Measurements from ENCODE around the gene PINLYP.
A peak's percentile ranks its signal among the peaks of the same experiment; 100 is the strongest.
"Not testable (repeated sequence)": the region's sequence is repeated elsewhere in the genome, so short reads cannot be mapped to it uniquely, and the experiment has no call there.

PINLYP gene

DNA sequence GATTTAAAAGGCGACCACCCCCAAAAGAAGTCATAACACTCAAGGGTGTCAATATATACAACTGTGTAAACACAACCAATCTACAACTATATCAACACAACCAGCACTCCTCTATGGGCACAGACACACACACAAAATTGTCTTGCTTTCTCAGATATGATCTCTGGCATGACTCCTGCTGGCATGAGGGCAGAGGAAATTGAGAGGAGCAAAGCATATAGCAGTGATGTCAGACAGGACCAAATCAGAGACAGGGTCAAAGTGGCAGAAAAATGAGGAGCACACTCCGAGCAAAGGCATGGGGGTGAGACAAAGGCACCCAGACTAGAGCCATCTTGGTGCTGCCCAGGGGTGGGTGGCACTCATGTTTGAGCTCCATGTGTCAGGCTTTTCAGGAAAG lies 10.7 kb downstream of the PINLYP start:
- no peak for DNase-seq

GRCh38 chr19:43587029-43587428 lies 11.4 kb downstream of the PINLYP start:
- not testable (repeated sequence) for DNase-seq

DNA sequence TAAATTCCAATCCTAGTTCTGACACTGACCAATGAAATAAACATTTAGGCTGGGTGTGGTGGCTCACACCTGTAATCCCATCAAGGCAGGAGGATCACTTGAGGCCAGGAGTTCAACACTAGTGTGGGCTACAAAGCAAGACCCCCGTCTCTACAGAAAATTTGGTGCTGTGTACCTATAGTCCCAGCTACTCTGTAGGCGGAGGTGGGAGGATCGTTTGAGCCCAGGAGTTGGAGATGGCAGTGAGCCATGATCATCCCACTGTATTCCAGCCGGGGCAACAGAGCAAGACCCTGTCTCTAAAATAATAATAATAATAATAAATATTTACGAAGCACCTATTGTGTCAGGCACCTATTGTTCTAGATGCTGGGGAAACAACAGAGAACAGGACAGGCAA lies 13.7 kb downstream of the PINLYP start:
- DNase-seq: no peak

GRCh38 chr19:43589678-43590077 lies 14.1 kb downstream of the PINLYP start:
- DNase-seq: no peak

- no peak for DNase-seq
These were observed 16.5 kb downstream of the PINLYP start for GRCh38 chr19:43591904-43592772.

DNA sequence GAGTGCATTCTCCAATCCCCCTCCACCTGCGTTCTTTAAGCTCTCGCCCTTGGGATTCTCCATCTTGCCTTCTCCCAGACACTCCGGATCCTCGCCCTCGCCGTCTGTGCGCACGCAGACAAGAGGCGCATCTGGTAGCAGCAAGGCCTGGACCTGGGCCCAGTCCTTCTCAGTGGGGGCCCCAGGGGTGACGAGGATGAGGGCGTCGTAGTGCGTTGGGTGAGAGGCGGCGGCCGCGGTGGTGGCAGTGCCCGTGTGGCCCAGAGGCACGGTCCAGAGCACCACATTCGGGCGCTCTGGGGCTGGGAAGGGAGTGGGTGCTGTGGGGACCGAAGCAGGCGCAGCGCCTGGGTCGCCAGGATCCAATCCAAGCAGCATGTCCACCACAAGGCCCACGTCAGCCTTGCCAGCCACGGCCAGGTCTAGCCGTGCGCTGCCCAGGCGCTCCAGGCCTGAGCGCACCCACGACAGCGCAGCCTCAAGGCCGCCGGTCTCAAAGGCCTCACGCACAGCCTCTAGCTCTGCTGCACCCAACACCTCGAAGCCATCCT lies 17.3 kb downstream of the PINLYP start:
- no peak for DNase-seq

GRCh38 chr19:43594081-43594697 lies 18.6 kb downstream of the PINLYP start:
- no peak for DNase-seq

GRCh38 chr19:43594710-43595604 lies 19.4 kb downstream of the PINLYP start:
- DNase-seq: no peak

- no peak for DNase-seq
These were observed 20.0 kb downstream of the PINLYP start for GRCh38 chr19:43595605-43595998.

DNA sequence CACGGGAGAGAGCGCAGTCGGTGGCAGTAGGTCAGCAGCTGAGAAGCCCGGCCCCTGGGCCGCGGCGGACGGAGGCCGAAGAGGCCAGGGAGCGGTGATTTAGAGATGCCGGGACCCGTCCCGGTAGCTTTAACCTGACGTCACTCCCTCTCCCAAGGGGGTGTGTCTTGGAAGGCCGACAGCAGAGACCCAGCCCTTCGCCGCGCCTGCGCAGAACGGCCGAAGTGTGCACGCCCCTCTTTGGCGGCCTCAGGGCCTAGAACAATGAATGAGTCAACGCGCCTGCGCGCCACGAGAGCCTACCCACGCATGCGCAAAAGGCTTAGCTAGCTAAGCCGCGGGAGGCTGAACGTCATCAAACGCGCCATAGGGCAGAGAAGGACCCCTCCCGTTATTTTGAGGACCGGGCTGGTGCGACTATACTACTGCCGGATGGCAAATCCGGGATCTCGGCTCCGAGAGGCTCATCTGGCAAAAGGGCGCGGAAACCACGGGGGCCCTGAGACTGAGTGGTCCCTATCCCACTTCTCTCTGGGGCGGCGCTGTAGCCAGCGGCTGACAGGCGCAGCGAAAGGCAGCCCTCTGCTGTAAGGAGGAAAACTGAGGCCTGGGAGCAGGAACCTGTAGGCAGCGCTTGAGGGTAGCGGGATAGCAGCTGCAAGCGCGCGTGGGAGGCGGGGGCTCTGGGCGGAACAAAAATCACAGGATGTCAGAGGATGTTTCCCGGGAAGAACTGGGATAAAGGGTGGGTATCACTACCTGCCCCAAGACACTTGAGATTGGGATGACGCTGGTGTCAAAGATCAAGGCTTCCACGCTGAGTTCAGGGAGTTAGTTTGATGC lies 20.6 kb downstream of the PINLYP start, which contains the start of the genes IRGQ and ZNF576:
Gene IRGQ (minus strand): TSS at position 136 of the 843 bp plus-strand sequence. CDS start 796 bp downstream, outside the sequence.
Gene ZNF576 (plus strand): TSS at position 597 of the 843 bp plus-strand sequence. CDS start 514 bp downstream, outside the sequence.
- DNase-seq: peak; percentile 83

- no peak for DNase-seq
These were observed 21.4 kb downstream of the PINLYP start for GRCh38 chr19:43596842-43597461.

DNA sequence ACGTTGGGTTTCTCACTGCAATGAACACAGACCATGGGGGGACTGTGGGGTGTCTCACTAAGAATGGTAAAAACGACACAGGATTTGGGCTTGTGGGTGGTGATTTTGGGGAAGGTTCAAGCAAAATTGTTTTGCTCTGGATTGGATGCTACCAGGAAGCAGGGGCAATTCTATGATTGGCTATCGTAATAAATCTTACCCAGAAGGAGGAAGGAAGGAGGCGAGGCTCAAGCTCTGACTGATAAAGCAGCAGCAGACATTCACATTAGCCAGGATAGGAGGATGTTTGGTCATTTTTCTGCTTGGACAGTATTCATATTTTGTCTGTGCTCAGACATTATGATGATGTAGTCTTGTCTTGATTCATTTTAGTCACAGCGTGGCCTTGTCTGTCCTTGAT lies 22.3 kb downstream of the PINLYP start:
- no peak for DNase-seq

- no peak for DNase-seq
These were observed 23.0 kb downstream of the PINLYP start for GRCh38 chr19:43598445-43599240.

- DNase-seq: no peak
These were observed 24.2 kb downstream of the PINLYP start for GRCh38 chr19:43599635-43600295.

- not testable (repeated sequence) for DNase-seq
These were observed 24.7 kb downstream of the PINLYP start for GRCh38 chr19:43600326-43600725.

DNA sequence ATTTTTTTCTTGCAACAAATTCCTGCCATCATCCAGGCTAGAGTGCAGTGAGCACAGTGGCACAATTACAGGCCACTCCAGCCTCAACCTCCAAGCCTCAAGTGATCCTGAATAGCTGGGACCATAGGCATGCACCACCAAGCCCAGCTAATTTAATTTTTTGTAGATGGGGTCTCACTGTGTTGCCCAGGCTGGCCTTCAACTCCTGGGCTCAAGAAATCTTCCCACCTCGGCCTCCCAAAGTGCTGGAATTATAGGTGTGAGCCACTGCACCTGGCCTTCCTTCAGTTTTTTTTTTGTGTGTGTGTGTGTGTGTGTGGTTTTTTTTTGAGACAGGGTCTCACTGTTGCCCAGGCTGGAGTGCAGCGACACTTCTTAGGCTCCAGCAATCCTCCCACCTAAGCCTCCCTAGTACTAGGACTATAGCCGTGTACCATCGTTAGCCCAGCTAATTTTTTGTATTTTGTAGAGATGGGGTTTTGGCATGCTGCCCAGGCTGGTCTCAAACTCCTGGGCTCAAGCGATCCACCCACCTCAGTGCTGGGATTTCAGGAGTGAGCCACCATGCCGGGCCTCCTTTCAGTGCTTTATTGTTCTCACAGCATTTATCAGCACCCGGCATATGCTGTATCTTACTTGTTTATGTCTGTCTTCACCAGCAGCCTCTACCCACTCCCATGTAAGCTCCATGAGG lies 30.4 kb downstream of the PINLYP start:
- no peak for DNase-seq

- DNase-seq: no peak
These were observed 31.1 kb downstream of the PINLYP start for GRCh38 chr19:43606569-43607229.
